ENCODE data around the gene GIGYF1. TPM values are rescaled to one million over a fixed set of nuclear protein-coding genes. Genes with fewer than 3 reads are reported as not detected.

The GIGYF1 gene
- total and polyA plus RNA-seq, 2 of the 13 experiments (the other 11 are each of a cell fraction or from before 2014, with no cell fraction given) = 7.6 to 16.1 TPM

- TF ChIP-seq HOMEZ (CRISPR knock-in tag; IDR thresholded peaks at IDR 0.05; ENCODE audit: low read depth) (no peak), ZNF724P (CRISPR knock-in tag; IDR thresholded peaks at IDR 0.05; ENCODE audit: borderline replicate concordance) (peak; percentile 55; the same call in 1 of the 2 replicates), ZNF563 (CRISPR knock-in tag; IDR thresholded peaks at IDR 0.05) (peak; percentile 98), NR3C1 (CRISPR knock-in tag; IDR thresholded peaks at IDR 0.05) (no peak), ZNF317 (CRISPR knock-in tag; IDR thresholded peaks at IDR 0.05) (0 out of 2 replicates have a peak, but pooled peaks have one; percentile 46), HNRNPK (IDR thresholded peaks at IDR 0.05; ENCODE audit: low read depth, low read length, poor library complexity, severe bottlenecking) (peak; percentile 32), GMEB1 (CRISPR knock-in tag; IDR thresholded peaks at IDR 0.05; ENCODE audit: borderline replicate concordance) (peak; percentile 17; the same call in 1 of the 2 replicates), SAP130 (CRISPR knock-in tag; IDR thresholded peaks at IDR 0.05; ENCODE audit: low read depth) (peak; percentile 82), ZBTB38 (CRISPR knock-in tag; IDR thresholded peaks at IDR 0.05) (no peak), PAX8 (CRISPR knock-in tag; IDR thresholded peaks at IDR 0.05; ENCODE audit: borderline replicate concordance) (0 out of 2 replicates have a peak, but pooled peaks have one; percentile 73), FOXA3 (CRISPR knock-in tag; IDR thresholded peaks at IDR 0.05) (0 out of 2 replicates have a peak, but pooled peaks have one; percentile 16), ARID5B (CRISPR knock-in tag; IDR thresholded peaks at IDR 0.05) (peak; percentile 60), ARNT2 (CRISPR knock-in tag; IDR thresholded peaks at IDR 0.05; ENCODE audit: low read depth) (peak; percentile 90), HNF1B (CRISPR knock-in tag; IDR thresholded peaks at IDR 0.05) (peak; percentile 66; the same call in 1 of the 2 replicates), ZSCAN25 (CRISPR knock-in tag; IDR thresholded peaks at IDR 0.05) (peak; percentile 49; the same call in 1 of the 2 replicates), ZNF331 (CRISPR knock-in tag; IDR thresholded peaks at IDR 0.05) (peak; percentile 58; the same call in 1 of the 2 replicates), KLF16 (CRISPR knock-in tag; IDR thresholded peaks at IDR 0.05) (peak in 1 of 2 experiments; percentile 87; a peak in 2 of 4 replicates), CHCHD3 (CRISPR knock-in tag; IDR thresholded peaks at IDR 0.05) (0 out of 2 replicates have a peak, but pooled peaks have one; percentile 69)
These were observed 38.0 kb downstream of the GIGYF1 start, which contains the start of gene ACTL6B (continued) for GRCh38 chr7:100655908-100656674.

All from HepG2 (cell line).